GM18526 (cell line): ENCODE data around the gene CILP2.

ENCODE experiments used
- POLR2A ChIP-seq: IDR thresholded peaks from 3 replicates; pipeline ENCODE4 v1.6.1; 2011; ENCODE audit not compliant: insufficient read length; ENCODE audit errors: extremely low read depth

CILP2 gene

DNA sequence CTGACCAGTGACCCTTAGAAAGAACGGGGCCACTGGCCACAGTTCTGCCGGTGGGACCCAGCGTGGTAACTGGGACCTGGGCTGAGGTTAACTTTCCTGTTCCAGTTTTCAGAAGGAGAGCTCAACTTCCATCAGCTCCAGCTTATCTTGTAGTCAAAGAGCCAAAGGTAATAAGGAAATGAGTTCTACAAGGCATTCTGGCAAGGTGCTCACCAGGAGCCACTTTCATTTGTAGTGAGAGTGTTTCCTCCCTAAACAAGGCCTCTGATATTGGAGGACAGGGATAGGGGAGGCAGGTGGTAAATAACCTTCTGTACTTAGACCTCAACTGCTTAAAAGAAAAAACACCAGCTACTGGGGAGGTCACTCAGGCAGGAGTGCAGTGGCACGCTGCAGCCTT is 42.4 kb downstream of the CILP2 start:
- no peak for TF ChIP-seq POLR2A

DNA sequence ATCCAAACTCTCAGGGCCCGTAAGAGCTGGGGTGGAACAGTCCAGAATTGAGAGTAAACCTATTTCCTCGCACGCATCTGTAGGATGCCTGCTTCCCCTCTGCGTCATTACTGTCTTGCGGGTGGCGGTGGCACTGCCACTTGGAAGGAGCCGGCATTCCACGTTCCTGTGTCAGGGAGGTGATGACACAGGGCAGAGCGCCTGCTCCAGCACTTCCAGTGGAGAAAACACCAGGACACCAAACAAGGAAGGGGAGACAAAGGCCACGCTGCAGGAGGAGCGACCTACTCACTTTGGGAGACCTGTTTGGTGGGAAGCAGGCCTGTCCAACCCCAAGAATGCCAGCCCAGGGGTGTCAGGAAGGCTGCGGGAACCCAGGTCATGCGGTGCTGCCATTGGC is 43.3 kb downstream of the CILP2 start:
- TF ChIP-seq POLR2A, result no peak

DNA sequence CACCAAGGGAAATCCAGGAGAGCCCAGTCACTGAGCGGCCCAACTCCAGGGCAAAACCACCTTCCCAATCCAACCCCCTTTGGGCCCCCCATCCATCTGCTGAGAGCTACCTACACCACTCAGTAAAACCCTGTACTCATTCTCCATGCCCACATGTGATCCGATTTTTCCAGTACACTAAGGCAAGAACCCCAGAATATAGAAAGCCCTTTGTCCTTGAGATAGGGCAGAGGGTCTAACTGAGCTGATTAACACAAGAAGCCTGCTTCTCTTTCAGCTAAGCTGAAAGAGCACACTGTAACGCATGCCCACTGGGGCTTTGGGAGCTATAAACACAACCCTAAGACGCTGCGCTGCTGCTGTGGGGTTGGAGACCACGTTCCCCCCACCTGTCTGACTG is 44.4 kb downstream of the CILP2 start:
- no peak for TF ChIP-seq POLR2A

DNA sequence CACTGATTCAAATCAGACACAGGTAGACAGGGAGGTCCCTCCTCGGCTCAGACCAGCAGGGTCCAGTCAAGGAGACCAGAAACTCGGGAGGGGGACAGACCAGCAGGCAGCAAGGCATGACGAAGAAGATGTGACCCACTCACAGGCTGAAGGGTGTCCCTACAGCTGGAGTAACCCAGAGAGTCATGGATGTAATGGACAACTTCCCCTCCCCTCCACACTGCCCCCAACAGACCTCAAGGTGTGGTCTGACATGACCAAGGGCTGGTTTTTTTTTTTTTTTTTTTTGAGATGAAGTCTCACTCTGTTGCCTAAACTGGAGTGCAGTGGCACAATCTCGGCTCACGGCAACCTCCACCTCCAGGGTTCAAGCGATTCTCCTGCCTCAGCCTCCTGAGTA is 46.3 kb downstream of the CILP2 start:
- no peak for TF ChIP-seq POLR2A

DNA sequence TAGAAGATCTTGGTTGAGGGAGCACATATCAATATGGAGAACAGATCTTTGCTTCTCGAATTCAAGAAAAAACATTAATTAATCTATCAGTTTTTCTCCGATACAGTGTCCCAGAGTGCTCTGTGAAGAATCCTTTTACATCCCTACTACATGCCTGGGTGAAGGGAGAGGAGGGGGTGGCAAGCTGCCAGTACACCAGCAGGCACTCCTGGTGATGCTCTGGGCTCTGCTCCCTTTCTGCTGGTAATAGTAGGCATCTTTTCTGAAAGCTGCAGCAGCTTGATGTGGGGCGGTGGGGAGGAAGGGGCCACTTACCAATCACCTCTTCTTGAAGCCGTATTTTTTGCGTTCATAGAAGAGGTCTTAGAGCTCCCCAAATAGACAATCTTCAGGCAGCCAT is 49.7 kb downstream of the CILP2 start:
- TF ChIP-seq POLR2A, result no peak

- TF ChIP-seq POLR2A, result no peak
Observed at GRCh38 chr19:19588546-19588945, 50.5 kb downstream of the CILP2 start.

DNA sequence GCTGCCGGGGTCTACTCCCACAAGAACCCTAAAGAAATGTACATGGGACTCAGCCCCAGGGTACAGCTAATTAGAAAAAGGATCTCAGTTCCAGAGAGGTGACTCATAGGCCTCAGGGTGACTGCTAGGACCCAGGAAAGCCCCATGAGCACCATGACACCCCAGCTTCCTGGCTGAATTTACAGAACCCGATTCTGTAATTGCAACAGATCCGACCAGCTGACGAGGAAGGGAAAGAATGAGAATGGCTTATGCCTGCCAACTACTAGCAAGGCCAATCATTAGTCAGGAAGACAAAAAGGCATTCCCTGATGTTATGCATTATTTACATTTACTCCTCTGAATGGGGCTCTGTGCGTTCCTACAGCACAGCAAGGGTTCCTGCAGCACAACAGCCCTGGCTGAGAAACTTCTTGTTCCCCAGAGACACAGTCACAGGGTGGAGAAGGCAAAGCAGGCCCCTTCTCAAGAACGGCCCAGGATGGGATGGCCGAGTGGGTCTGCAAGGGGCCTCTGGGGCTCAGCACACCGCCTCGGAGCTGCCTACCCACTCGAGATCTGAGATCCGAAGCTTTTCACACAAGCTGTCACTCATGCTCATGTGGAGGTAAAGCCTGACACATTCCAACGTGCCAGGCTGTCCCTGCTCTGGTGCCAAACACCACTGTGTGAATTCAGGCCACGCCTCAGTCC is 53.2 kb downstream of the CILP2 start:
- no peak for TF ChIP-seq POLR2A

GRCh38 chr19:19592690-19593089 is 54.6 kb downstream of the CILP2 start:
- TF ChIP-seq POLR2A, result no peak

DNA sequence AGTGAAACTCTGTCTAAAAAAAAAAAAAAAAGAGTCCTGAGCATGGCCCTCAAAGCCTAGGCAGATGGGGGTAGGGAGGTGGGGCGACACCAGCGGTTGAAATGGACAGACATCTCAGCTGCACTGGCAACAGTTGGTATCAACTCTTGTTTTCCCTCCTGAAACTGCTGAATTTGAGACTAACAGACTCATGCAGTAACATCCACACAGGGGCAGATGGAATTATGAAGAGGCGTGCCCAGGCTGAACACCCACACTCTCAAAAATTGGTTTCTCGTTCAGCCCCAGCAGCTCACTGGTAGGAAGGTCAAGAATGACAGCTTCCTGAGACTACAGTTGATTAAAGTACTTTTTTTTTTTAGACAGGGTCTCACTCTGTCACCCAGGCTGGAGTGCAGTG is 56.3 kb downstream of the CILP2 start:
- no peak for TF ChIP-seq POLR2A

- TF ChIP-seq POLR2A, result no peak
Observed at GRCh38 chr19:19595171-19595701, 57.2 kb downstream of the CILP2 start.
